Stimulated activated CD4-positive, alpha-beta T cell treated with anti-CD3 and anti-CD28 coated beads, Interleukin-15, amount 100 ng/mL, for 48 hours (primary cell): Measurements from ENCODE around the gene ITLN1.

Experiments used
- DNase-seq, 2 donors: peaks; one replicate each; pipeline ENCODE4 v3.0.0-alpha.2; 2020; ENCODE audit warnings: low read depth in 2 of 2

Gene ITLN1

DNA sequence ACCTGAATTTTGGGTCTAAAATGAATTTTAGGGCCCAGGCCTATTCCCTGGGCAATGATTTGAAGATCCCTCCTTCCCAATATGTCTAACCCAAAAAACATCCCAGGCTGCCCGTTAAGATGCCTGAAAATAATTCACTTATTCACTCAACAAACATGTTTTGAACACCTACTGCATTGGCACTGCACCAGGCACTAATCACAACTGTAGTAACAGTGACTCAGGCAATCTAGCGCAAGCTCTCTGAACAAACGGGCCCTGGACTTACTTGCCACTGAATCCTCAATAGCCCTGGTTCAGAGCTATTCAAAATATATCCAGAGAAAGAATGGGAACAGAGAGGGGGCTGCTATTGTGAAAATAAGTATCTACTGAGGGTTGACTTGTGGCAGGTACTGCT is 26.5 kb downstream of the ITLN1 start:
- DNase-seq: no peak

DNA sequence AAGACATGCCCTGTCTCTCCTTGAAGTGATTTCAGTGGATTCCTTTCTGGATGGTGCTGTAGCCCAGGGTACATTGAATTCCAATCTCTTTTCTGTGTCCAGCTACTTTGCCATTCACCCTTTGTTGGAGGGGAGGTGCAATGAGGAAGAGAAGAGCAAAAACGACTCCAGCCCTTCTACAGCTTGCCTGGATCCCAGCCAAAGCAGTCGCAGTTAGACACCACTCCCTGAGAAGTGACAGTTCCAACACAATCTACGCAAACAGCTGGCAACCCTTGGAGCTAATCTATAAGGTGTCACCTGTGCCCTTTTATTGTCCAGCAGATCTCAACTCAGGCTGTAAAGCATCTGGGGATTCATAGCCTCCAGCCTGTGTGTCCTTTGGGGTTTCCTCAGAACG is 26.9 kb downstream of the ITLN1 start:
- DNase-seq: no peak

DNA sequence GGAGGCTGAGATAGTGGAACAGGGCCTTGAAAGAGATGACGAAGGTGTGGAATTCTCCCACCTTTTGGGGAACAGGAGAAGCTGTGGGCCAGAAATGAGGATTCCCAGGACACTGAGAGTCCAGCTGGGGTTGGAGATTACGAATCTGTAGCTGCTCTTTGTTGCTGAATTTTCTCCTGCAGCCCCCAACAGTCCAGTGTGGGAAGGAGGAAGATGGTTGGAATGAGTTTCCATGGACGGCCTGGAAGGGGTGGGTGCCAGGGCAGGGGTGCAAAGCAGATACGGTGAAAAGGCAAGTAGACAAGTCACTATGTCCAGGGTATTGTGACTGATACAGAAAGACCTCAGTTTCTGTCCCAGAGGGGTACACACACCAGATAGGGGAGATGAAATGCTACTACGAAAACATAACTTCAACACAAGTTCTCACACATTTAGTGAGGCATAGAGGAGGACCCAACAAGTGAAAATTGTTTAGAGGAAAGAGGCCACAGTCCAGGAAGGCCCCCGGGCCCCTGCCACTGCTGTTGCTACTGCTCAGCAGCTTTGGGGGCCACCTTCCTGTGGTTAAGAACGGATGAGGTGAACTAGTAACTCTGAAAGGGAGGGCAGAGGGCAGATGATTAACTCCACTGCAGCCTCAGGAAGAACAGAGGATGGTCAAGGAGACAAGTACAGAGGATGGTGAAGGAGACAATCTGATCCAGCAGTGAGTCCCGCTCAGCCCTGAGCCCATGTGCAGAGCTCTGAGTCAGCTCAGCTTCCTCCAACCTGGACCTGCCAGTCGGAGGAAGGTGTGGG is 29.6 kb downstream of the ITLN1 start:
- no peak for DNase-seq

- no peak for DNase-seq
Measured at GRCh38 chr1:160853754-160854153, 31.2 kb downstream of the ITLN1 start.

DNA sequence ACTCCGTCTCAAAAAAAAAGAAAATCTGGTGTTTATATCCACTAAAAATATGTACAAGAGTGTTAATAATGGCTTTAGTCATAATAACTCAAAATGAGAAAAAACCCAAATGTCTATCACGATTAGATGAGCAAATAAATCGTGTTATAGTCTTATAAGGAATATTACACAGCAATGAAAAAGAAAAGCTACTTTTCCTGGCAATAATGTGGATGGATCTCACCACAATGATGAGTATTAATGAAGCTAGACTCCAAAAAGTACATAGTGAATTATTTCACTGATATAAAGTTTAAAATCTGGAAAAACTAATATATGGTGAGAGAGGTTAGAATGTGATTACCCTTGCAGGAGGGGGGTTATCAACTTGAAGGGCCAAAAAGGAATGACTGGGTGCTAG is 32.0 kb downstream of the ITLN1 start:
- no peak for DNase-seq

DNA sequence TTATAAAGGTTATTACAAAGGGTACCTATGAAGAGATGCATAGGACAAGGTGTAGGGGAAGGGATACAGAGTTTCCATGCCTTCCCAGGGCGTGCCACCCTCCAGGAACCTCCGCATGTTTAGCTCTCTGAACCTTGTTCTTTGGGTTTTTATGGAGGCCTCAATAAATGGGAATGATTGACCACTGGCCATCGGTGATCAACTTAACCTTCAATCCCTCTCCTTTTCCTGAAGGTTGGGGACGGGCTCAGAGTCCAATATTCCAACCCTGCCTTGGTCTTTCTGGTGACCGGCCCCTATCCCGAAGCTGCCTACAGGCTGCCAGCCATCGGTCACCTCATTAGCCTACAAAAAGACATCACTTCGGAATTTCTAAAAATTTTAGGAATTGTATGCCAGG is 34.0 kb downstream of the ITLN1 start:
- DNase-seq: no peak

DNA sequence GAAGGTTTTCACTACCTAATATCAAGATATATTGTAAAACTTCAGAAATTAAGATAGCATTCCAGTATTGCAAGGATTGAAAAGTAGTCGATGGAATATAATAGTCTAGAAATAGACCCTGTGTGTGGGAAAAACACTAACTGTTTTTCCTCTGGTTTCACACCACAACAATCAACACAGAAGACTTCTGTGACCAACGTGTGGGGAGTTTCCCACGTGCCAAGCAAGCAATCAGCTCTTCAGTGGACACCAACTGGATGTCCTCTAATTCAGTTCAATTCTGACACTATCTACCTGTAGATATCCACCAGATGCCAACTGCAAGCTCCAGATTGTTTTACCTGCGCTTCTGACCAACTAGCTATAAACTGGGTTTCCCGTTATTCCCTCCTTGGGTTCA is 34.4 kb downstream of the ITLN1 start:
- no peak for DNase-seq

GRCh38 chr1:160846281-160846680 is 38.7 kb downstream of the ITLN1 start:
- no peak for DNase-seq

- no peak for DNase-seq
Measured at GRCh38 chr1:160844447-160845232, 40.3 kb downstream of the ITLN1 start.

- no peak for DNase-seq
Measured at GRCh38 chr1:160841079-160841478, 43.9 kb downstream of the ITLN1 start.

DNA sequence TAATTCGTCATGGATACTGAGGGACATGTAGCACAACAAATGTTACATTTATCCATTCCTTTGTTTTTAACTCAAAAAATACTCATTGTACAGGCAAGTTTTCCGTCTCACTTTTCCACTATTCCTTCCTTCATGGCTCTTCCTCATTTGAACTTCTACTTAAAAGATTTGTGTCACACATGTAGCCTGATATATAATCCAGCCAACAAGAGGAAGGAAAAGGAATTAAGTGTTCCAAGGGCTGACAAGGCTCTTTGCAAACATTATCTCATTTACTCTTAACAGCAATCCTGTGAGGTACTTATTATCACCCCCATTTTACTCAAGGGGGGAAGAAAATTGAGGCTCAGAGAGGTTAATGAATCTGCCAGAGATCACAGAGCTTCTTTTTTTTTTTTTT is 45.2 kb downstream of the ITLN1 start:
- no peak for DNase-seq

GRCh38 chr1:160838888-160839287 is 46.1 kb downstream of the ITLN1 start:
- DNase-seq: no peak

- DNase-seq: peak; percentile 62 to 65
Measured at GRCh38 chr1:160837558-160838205, 47.3 kb downstream of the ITLN1 start.

- DNase-seq: no peak
Measured at GRCh38 chr1:160836981-160837557, 47.9 kb downstream of the ITLN1 start.

DNA sequence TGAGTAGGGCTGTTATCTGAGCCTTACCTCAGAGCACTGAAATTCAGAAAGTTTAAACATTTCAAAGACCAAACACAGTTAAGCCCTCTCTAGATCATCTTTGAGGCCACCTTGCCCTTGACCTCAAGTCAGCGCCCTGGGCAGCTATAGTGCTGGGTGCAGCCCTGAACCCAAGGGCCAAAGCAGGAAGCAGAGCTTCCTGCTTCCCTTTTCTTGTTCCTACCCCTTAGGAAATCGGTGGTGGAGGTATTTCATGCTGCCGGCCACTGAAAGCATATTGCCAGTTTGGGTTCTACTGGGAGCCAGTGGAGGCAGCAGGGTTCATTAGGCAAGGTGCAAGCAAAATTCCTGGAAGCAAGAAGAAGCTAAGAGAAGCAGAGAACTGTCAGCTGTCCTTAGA is 48.4 kb downstream of the ITLN1 start:
- no peak for DNase-seq

DNA sequence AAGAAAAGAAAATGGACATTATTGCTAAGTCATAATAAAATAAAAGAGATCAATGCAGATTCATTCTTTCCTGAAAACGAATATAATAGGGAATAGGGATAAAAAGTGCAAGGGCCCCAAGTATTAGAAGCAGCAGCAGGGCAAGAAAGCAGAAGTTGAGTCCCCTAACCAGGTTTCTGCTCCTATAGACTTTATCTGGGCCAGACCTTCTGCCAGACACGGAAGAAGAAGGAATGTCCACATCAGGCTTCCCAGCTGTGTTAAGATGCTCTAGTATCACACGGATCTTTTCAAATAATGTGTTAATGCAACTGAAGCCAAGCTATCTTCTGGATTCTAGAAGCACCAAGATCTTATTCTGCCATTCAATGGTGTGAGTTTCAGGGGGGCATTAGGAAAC is 49.2 kb downstream of the ITLN1 start:
- no peak for DNase-seq

- DNase-seq: peak in 1 of 2 donors; percentile 36
Measured at GRCh38 chr1:160834945-160835565, 49.9 kb downstream of the ITLN1 start.

GRCh38 chr1:160830321-160831153 is 54.4 kb downstream of the ITLN1 start:
- DNase-seq: peak; percentile 54 to 77

DNA sequence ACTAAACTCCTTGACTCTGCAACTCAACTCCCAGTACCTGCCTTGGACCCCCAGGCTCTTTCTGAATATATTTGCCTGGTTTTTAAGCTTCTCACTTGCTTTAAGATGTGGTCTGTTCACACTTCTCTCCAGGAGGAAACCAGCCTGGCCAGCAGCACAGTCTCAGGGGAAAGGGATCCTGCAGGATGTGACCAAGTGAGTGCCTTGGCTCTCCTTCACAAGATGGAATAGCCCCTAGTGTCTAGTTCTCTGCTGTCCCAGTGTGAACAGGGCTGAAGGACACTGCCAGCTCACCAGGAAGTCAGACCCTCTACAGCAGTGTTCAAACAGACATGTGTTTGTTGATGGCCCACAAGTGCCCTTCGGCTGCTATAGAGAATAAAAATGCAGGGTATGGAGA is 55.2 kb downstream of the ITLN1 start:
- DNase-seq: no peak

- no peak for DNase-seq
Measured at GRCh38 chr1:160827418-160827817, 57.6 kb downstream of the ITLN1 start.

GRCh38 chr1:160826546-160826945 is 58.4 kb downstream of the ITLN1 start:
- DNase-seq: no peak
